H1 (cell line): ENCODE data around the gene MACROD1. TPM values are rescaled to one million over a fixed set of nuclear protein-coding genes. Genes with fewer than 3 reads are reported as not detected.

ENCODE experiments used
- CTCF ChIA-PET: fragments of 300-600 bp; sonication (Branson Sonifier 250); formaldehyde crosslinking; loops from one replicate; lab custom pipeline; 2021; ENCODE audit not compliant: partially characterized antibody; lab: Charles Lee
- POLR2A ChIA-PET: fragments of 300-600 bp; sonication (Branson Sonifier 250); formaldehyde crosslinking; loops from one replicate; lab custom pipeline; 2021; ENCODE audit warnings: inconsistent platforms; ENCODE audit not compliant: partially characterized antibody; lab: Charles Lee
- DNase-seq, 2 experiments: peaks; one replicate each; pipeline versions ENCODE4 v3.0.0 to v3.0.0-alpha.2; 2010 to 2022; ENCODE audit warnings: low spot score in 2 of 2, low read depth in 1 of 2, mixed read lengths in 1 of 2
- FAIRE-seq: peaks from 2 replicates; lab custom pipeline; 2011; peaks lifted over from hg19 to GRCh38; lab: Jason Lieb, UNC
- H2AFZ ChIP-seq: 2 replicates; pipeline ENCODE4 v1.8.1; 2012; ENCODE audit warnings: low read length, inconsistent platforms
- H2AK5ac ChIP-seq: 2 replicates; pipeline ENCODE4 v1.6.1; 2013; ENCODE audit warnings: low read depth, low read length
- H2BK120ac ChIP-seq: replicated peaks from 2 replicates; pipeline ENCODE3; 2013; ENCODE audit warnings: low read depth, low read length, inconsistent platforms
- H2BK12ac ChIP-seq: 2 replicates; pipeline ENCODE4 v1.6.1; 2013; ENCODE audit warnings: low read depth, low read length
- H2BK15ac ChIP-seq: 2 replicates; pipeline ENCODE4 v1.6.1; 2013; ENCODE audit warnings: low read length
- H2BK20ac ChIP-seq: 2 replicates; pipeline ENCODE4 v1.6.1; 2013; ENCODE audit warnings: low read length
- H2BK5ac ChIP-seq: 2 replicates; pipeline ENCODE4 v1.6.1; 2013; ENCODE audit warnings: low read depth, low read length
- H3K14ac ChIP-seq: 2 replicates; pipeline ENCODE4 v1.6.1; 2013; ENCODE audit warnings: inconsistent platforms; ENCODE audit not compliant: insufficient read length
- H3K18ac ChIP-seq: 2 replicates; pipeline ENCODE4 v1.6.1; 2013; ENCODE audit warnings: low read length; ENCODE audit errors: extremely low read depth
- H3K23ac ChIP-seq: 2 replicates; pipeline ENCODE4 v1.6.1; 2013; ENCODE audit warnings: inconsistent platforms; ENCODE audit not compliant: insufficient read length
- H3K23me2 ChIP-seq: 2 replicates; pipeline ENCODE4 v1.6.1; 2013; ENCODE audit warnings: low read depth, low read length
- H3K27ac ChIP-seq: 2 replicates; pipeline ENCODE4 v1.6.1; 2011; ENCODE audit warnings: low read depth, low read length, inconsistent platforms
- H3K27me3 ChIP-seq, 4 experiments: replicated peaks in 1 of 4; 1 replicate in 1 of 4; 2 replicates in 3 of 4; pipeline versions ENCODE4 v1.6.1 to v1.8.1; 2011 to 2013; ENCODE audit warnings: low read length in 3 of 4, mild to moderate bottlenecking in 3 of 4, inconsistent platforms in 2 of 4, mixed read lengths in 2 of 4, moderate library complexity in 1 of 4; ENCODE audit not compliant: control insufficient read depth in 3 of 4, insufficient read depth in 3 of 4; ENCODE audit errors: extremely low read depth in 1 of 4
- H3K36me3 ChIP-seq, 4 experiments: 2 replicates each; pipeline versions ENCODE4 v1.6.1 to v1.8.1; 2011 to 2013; ENCODE audit warnings: mild to moderate bottlenecking in 4 of 4, low read length in 3 of 4, moderate library complexity in 2 of 4, control low read depth in 1 of 4, inconsistent platforms in 1 of 4; ENCODE audit not compliant: insufficient read depth in 4 of 4, control insufficient read depth in 2 of 4
- H3K4ac ChIP-seq: replicated peaks from 2 replicates; pipeline ENCODE3; 2013; ENCODE audit warnings: low read length, low read depth, mixed read lengths, inconsistent platforms; ENCODE audit not compliant: insufficient read length
- H3K4me1 ChIP-seq, 4 experiments: replicated peaks in 1 of 4; 1 replicate in 1 of 4; 2 replicates in 3 of 4; pipeline versions ENCODE4 v1.6.1 to v1.8.1; 2011 to 2013; ENCODE audit warnings: low read length in 3 of 4, inconsistent platforms in 2 of 4, mixed read lengths in 1 of 4; ENCODE audit not compliant: insufficient read depth in 4 of 4, control insufficient read depth in 3 of 4
- H3K4me2 ChIP-seq, 2 experiments: 2 replicates each; pipeline versions ENCODE4 v1.6.1 to v1.8.1; 2011 to 2013; ENCODE audit warnings: low read depth in 2 of 2, low read length in 2 of 2, control low read depth in 1 of 2, inconsistent platforms in 1 of 2, mild to moderate bottlenecking in 1 of 2; ENCODE audit not compliant: insufficient read depth in 1 of 2
- H3K4me3 ChIP-seq, 4 experiments: fragments of 200-600, 300-600 bp in 1 of 4; sonication (generic), shearing (Covaris generic), sonication (Bioruptor Twin) in 1 of 4; 2 replicates each; pipeline versions ENCODE4 v1.5.1 to v1.8.1; 2011 to 2016; ENCODE audit warnings: low read length in 4 of 4, low read depth in 3 of 4, control low read depth in 2 of 4, inconsistent platforms in 2 of 4, mild to moderate bottlenecking in 2 of 4, mixed read lengths in 1 of 4, moderate library complexity in 1 of 4; ENCODE audit not compliant: insufficient read depth in 2 of 4; ENCODE audit errors: extremely low read depth in 1 of 4
- H3K56ac ChIP-seq: replicated peaks from 2 replicates; pipeline ENCODE3; 2013; ENCODE audit warnings: low read depth, mild to moderate bottlenecking, mixed read lengths, low read length, inconsistent platforms; ENCODE audit not compliant: insufficient read length
- H3K79me1 ChIP-seq: 2 replicates; pipeline ENCODE4 v1.6.1; 2013; ENCODE audit warnings: low read depth, low read length, control low read depth
- H3K79me2 ChIP-seq, 2 experiments: 2 replicates each; pipeline versions ENCODE4 v1.6.1 to v1.8.1; 2012 to 2013; ENCODE audit warnings: low read length in 2 of 2, mild to moderate bottlenecking in 2 of 2, inconsistent platforms in 1 of 2; ENCODE audit not compliant: insufficient read depth in 2 of 2, control insufficient read depth in 1 of 2
- H3K9ac ChIP-seq, 4 experiments: replicated peaks in 1 of 4; 1 replicate in 1 of 4; 2 replicates in 3 of 4; pipeline versions ENCODE4 v1.6.1 to v1.8.1; 2011 to 2013; ENCODE audit warnings: low read depth in 3 of 4, low read length in 3 of 4, control low read depth in 2 of 4, mild to moderate bottlenecking in 2 of 4, moderate library complexity in 2 of 4, inconsistent platforms in 1 of 4; ENCODE audit errors: extremely low read depth in 1 of 4
- H3K9me3 ChIP-seq, 2 experiments: 2 replicates each; pipeline versions ENCODE4 v1.6.1 to v1.8.1; 2012 to 2013; ENCODE audit warnings: mild to moderate bottlenecking in 2 of 2, moderate library complexity in 2 of 2, control low read depth in 1 of 2, inconsistent platforms in 1 of 2, low read depth in 1 of 2, low read length in 1 of 2, mixed read lengths in 1 of 2; ENCODE audit not compliant: insufficient read depth in 2 of 2
- H4K20me1 ChIP-seq, 2 experiments: replicated peaks in 1 of 2; 2 replicates each; pipeline versions ENCODE3 to v1.8.1; 2011 to 2013; ENCODE audit warnings: inconsistent platforms in 2 of 2, low read length in 2 of 2, mild to moderate bottlenecking in 1 of 2; ENCODE audit not compliant: insufficient read depth in 2 of 2, control insufficient read depth in 1 of 2
- H4K5ac ChIP-seq: 2 replicates; pipeline ENCODE4 v1.6.1; 2013; ENCODE audit warnings: low read length, low read depth, mixed read lengths, inconsistent platforms; ENCODE audit not compliant: insufficient read length
- H4K8ac ChIP-seq: 2 replicates; pipeline ENCODE4 v1.8.0; 2013; ENCODE audit warnings: mild to moderate bottlenecking, moderate library complexity, low read length, inconsistent platforms; ENCODE audit not compliant: insufficient read depth; ENCODE audit errors: extremely low read depth
- H4K91ac ChIP-seq: replicated peaks from 2 replicates; pipeline ENCODE3; 2013; ENCODE audit warnings: low read length, mixed read lengths, inconsistent platforms; ENCODE audit not compliant: insufficient read length
- ASH2L ChIP-seq: fragments of 200-600, 300-600 bp; sonication (generic); IDR thresholded peaks from one replicate; pipeline ENCODE4 v1.7.1; 2017; ENCODE audit warnings: low read length
- SP4 ChIP-seq: IDR thresholded peaks from 2 replicates; pipeline ENCODE4 v1.6.1; 2012; ENCODE audit warnings: low read length, inconsistent platforms
- TAF1 ChIP-seq: IDR thresholded peaks from 2 replicates; pipeline ENCODE4 v1.6.1; 2011; ENCODE audit warnings: mild to moderate bottlenecking, low read depth, low read length
- WGBS, 2 experiments: shearing (Covaris generic) in 1 of 2; methylation state at CpG; one replicate each; pipeline versions ENCODE4 v1.1.6 to v1.1.7; 2013 to 2015; ENCODE audit warnings: low lambda C conversion rate in 2 of 2, mixed read lengths in 2 of 2, inconsistent platforms in 1 of 2, low coverage in 1 of 2, missing lambda C conversion rate in 1 of 2; ENCODE audit not compliant: insufficient replicate concordance in 2 of 2, insufficient coverage in 1 of 2, insufficient read length in 1 of 2; ENCODE audit errors: extremely low coverage in 1 of 2, missing lambda C conversion rate in 1 of 2; 5-methylcytosine and 5-hydroxymethylcytosine counted together
- polyA plus RNA-seq, 7 experiments: library from polyadenylated mRNA; depleted of rRNA in 3 of 7; stranded (reverse) in 5 of 7; unstranded in 2 of 7; fragments of >200 nt in 5 of 7; fragments of 200-250 nt in 2 of 7; gene quantifications; 1 replicate in 5 of 7; 2 replicates in 1 of 7; 4 replicates in 1 of 7; pipeline versions ENCODE4 v1.2.1 to v1.2.3, GENCODE V29; 2011 to 2013; ENCODE audit warnings: missing spikeins in 2 of 7, mixed read lengths in 2 of 7
- total RNA-seq: library from RNA; stranded (reverse); fragmentation: NEBNext Ultra II Directional; extraction: Animal tissue kit (Norgen Biotek cat#: 25700); gene quantifications from 2 replicates; pipeline ENCODE4 v1.2.1, GENCODE V29; 2021

Gene MACROD1
- total and polyA plus RNA-seq, 2 of the 8 experiments (the other 6 are each of a cell fraction or from before 2014, with no cell fraction given): 19.5 to 34.1 TPM

GRCh38 chr11:64032050-64032449 lies 133.9 kb downstream of the MACROD1 start:
- POLR2A ChIA-PET: interaction anchor here (0.9 to 1.5 kb wide), 2 partner anchors 18 to 77 kb away, joined by 3 read pairs; no protein-coding TSS in a partner anchor
- no peak overlapping the region for H3K4ac ChIP-seq
- 92% methylated on average over 4 of the region's 4 CpGs; no CpG with 5 or more reads in 1 of the 2 experiments for WGBS, 2 experiments
- H4K91ac ChIP-seq: no peak overlapping the region
- peaks cover 7% of the 10 kb centered on the region; the same call in 1 of the 2 replicates for H3K23me2 ChIP-seq
- H3K18ac ChIP-seq: no peak overlapping the region
- H2BK120ac ChIP-seq: no peak overlapping the region
- H3K9ac ChIP-seq: no peak overlapping the region
- no peaks in the 10 kb centered on the region for H3K9me3 ChIP-seq
- TF ChIP-seq ASH2L (no peak), TAF1 (no peak), SP4 (no peak)
- H2AFZ ChIP-seq: no peak overlapping the region
- FAIRE-seq: no peak
- no peak overlapping the region for H2BK20ac ChIP-seq
- no peak overlapping the region for H3K4me3 ChIP-seq
- H3K14ac ChIP-seq: no peak overlapping the region
- CTCF ChIA-PET: interaction anchor here (0.8 to 21.2 kb wide), 12 partner anchors 9 to 115 kb away, joined by 3 to 291 read pairs (median 4); no protein-coding TSS in a partner anchor
- no peaks in the 10 kb centered on the region for H3K79me2 ChIP-seq
- DNase-seq: no peak
- no peak overlapping the region for H3K27ac ChIP-seq
- H2BK5ac ChIP-seq: no peak overlapping the region
- no peak overlapping the region for H4K5ac ChIP-seq
- no peak overlapping the region for H2BK15ac ChIP-seq
- no peak overlapping the region for H3K4me2 ChIP-seq
- peaks cover 3 to 7% of the 10 kb centered on the region in 2 experiments for H4K20me1 ChIP-seq
- no peak overlapping the region for H3K56ac ChIP-seq
- H3K79me1 ChIP-seq: no peaks in the 10 kb centered on the region
- no peak overlapping the region; the same call in 1 of the 2 replicates for H2AK5ac ChIP-seq
- peaks cover 17 to 36% (median 28%) of the 10 kb centered on the region in 4 experiments for H3K4me1 ChIP-seq
- no peaks in the 10 kb centered on the region for H3K36me3 ChIP-seq
- H3K23ac ChIP-seq: no peak overlapping the region
- no peak overlapping the region; the same call in 1 of the 2 replicates for H2BK12ac ChIP-seq
- H4K8ac ChIP-seq: no peak overlapping the region
- peaks cover 34 to 78% (median 69%) of the 10 kb centered on the region in 4 experiments for H3K27me3 ChIP-seq
